Mucosa of rectum (tissue), 2 donors: ENCODE results near the gene TMEM61.

Source experiments
- H3K27ac ChIP-seq, 2 donors: one replicate each; pipeline ENCODE4 v1.7.0; 2013; ENCODE audit warnings: inconsistent platforms in 2 of 2, low read depth in 2 of 2, low read length in 2 of 2
- H3K27me3 ChIP-seq, 2 donors: one replicate each; pipeline ENCODE4 v1.7.0; 2013; ENCODE audit warnings: low read length in 2 of 2; ENCODE audit not compliant: control insufficient read depth in 2 of 2, insufficient read depth in 2 of 2
- H3K36me3 ChIP-seq, 2 donors: one replicate each; pipeline ENCODE4 v1.7.0; 2013; ENCODE audit warnings: low read length in 2 of 2; ENCODE audit not compliant: control insufficient read depth in 2 of 2, insufficient read depth in 2 of 2
- H3K4me1 ChIP-seq, 2 donors: one replicate each; pipeline ENCODE4 v1.7.0; 2013; ENCODE audit warnings: low read length in 2 of 2, mild to moderate bottlenecking in 1 of 2; ENCODE audit not compliant: control insufficient read depth in 2 of 2, insufficient read depth in 2 of 2
- H3K4me3 ChIP-seq, 2 donors: one replicate each; pipeline ENCODE4 v1.7.0; 2013; ENCODE audit warnings: low read length in 2 of 2
- H3K9ac ChIP-seq, 2 donors: one replicate each; pipeline ENCODE4 v1.7.0; 2013; ENCODE audit warnings: low read length in 2 of 2, low read depth in 1 of 2, mild to moderate bottlenecking in 1 of 2
- H3K9me3 ChIP-seq, 2 donors: one replicate each; pipeline ENCODE4 v1.7.0; 2013; ENCODE audit warnings: low read length in 2 of 2; ENCODE audit not compliant: control insufficient read depth in 2 of 2
- donor health status: healthy.
- donor health status: Normal muscosa, but diverticular disease.

The TMEM61 gene

DNA sequence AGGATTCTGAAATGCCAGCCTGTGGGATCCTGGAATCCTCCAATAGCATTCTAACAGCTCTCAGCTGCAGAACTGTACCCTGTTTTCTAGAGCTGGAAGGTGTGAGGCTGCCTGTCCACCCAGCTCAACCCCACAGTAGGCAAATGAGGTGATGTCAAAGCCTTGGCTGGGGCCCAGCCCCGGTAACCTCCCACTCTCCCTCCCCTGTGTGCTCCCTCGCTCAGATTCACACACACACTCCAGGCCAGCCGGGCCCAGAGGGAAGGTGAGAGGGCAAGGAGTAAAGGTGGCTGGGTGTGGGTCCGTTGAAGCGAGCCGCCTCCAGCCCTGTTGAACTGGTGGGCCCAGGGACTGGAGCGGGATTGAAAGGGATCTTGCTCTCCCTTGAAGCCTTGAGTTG, 18.2 kb downstream of the TMEM61 start, which contains the start of gene BSND:
Gene BSND, plus strand, starts transcription at position 257 of the 400 bp plus-strand sequence. CDS start 254 bp downstream, outside the sequence.
- Histone ChIP-seq H3K27me3 (peaks cover 12 to 15% of the 10 kb centered on the region in 2 donors), H3K4me1 (no peaks in the 10 kb centered on the region), H3K9ac (no peak within 1 kb of the TSS), H3K36me3 (no peaks in the 10 kb centered on the region), H3K27ac (no peak within 1 kb of the TSS), H3K4me3 (no peak within 1 kb of the TSS), H3K9me3 (no peaks in the 10 kb centered on the region)

DNA sequence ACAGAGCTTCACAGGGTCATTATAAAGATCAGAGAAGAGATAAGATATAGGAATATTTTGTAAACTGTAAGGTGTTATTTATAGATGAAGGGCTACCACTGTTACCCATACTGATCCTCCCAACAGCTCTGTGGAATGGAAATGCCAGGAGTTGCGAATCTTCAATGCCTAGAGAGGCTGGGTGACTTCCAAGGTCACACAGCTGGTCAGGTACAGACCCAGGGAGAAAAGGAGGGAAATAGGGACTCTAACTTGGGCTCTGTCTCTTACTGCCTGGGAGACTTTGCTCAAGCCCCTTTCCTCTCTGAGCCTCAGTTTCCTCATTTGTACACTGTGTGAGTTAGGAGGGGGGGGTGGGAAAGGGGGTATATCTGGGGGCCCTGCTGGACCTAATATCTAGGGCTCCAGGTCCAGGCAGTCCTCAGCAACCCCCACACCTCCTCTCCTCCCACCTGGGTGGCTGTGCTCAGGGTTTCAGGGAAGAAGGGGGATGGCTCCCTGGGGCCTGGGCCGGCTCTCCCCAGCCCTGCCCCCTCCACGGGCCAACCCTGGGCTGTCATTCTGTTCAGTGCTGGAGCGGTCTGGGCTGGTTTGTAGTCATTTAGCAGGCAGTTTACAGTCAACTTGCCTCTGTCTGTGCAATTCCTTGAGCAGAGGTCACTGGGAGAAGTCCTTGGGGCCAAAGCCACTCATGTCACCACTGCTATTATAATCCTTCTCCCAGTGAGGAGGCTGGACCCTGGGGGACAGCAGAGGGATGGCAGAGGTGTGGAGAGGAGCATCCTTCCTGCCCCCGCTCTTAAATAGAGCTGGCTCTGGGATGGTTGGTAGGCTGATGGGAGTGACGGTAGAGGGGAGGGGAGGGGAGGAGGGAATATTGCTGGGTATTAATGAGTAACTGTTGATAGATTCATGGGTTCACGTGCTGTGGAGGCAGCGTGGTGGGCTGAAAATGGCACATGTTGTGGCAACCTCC, 20.0 kb downstream of the TMEM61 start:
- H3K27me3 ChIP-seq, result peaks cover 10 to 15% of the 10 kb centered on the region in 2 donors
- H3K4me1 ChIP-seq, result no peaks in the 10 kb centered on the region
- H3K27ac ChIP-seq, result no peak overlapping the region
- H3K4me3 ChIP-seq, result no peak overlapping the region
- no peaks in the 10 kb centered on the region for H3K36me3 ChIP-seq
- no peaks in the 10 kb centered on the region for H3K9me3 ChIP-seq
- H3K9ac ChIP-seq, result no peak overlapping the region

- no peak overlapping the region for H3K27ac ChIP-seq
- H3K36me3 ChIP-seq, result no peaks in the 10 kb centered on the region
- H3K4me3 ChIP-seq, result no peak overlapping the region
- peaks cover 10 to 15% of the 10 kb centered on the region in 2 donors for H3K27me3 ChIP-seq
- H3K9ac ChIP-seq, result no peak overlapping the region
- H3K9me3 ChIP-seq, result no peaks in the 10 kb centered on the region
- no peaks in the 10 kb centered on the region for H3K4me1 ChIP-seq
Observed at GRCh38 chr1:55001311-55001710, 20.9 kb downstream of the TMEM61 start.

DNA sequence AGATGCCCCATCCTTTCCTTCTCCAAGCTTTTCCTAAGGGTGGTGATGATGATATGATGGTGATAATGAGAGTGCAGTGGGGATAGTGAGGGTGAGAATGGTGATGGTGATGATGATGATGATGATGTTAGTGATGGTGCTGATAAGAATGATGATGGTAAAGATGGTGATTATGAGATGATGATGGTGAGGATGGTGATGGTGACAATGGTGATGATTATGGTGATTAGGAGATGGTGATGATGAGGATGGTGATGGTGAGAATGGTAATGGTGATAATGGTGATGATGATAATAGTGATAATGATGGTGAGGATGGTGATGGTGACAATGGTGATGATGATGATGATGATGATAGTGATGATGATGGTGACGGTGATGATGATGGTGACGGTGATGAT, 22.3 kb downstream of the TMEM61 start:
- no peaks in the 10 kb centered on the region for H3K36me3 ChIP-seq

DNA sequence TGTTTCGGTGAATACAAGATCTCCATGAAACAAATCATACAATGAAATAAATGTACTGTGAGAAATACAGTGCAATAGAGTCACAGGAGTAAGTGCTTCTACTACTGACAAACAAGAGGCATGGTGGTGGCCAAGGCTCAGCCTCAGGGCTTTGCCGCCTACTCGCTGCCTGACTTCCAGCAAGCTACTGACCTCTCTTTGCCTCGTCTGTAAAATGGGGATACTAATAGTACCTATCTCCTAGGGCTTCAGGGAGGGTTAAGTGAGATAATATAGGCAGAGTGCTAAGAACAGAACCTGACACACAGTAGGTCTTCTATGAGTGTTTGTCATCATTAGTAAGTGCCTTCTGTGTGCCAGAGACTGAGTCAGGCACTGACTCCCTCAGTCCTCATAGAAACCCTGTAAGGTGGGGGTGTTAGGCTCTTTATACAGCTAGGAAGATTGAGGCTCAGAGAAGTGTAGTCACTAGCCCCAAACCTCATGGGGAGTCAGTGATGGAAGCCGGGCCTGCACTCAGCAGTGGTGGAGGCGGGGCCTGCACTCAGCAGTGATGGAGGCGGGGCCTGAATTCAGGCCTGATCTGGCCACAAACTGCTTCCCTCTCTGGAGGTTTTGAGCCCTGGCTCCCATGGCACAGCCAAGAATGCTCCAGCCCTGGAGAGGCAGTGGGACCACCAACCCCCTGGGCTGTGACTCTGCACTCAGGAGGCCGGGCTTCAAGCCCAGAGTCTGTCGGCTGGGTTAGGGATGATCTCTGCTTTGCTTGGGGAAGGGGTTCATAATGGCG, 25.1 kb downstream of the TMEM61 start:
- no peaks in the 10 kb centered on the region for H3K4me1 ChIP-seq
- H3K36me3 ChIP-seq, result no peaks in the 10 kb centered on the region
- no peaks in the 10 kb centered on the region for H3K9me3 ChIP-seq
- H3K9ac ChIP-seq, result no peak overlapping the region
- no peak overlapping the region for H3K27ac ChIP-seq
- H3K27me3 ChIP-seq, result no peaks in the 10 kb centered on the region
- H3K4me3 ChIP-seq, result no peak overlapping the region

More for the DNA sequence above, 22.3 kb downstream of the TMEM61 start:
- Histone ChIP-seq H3K4me3 (no peak overlapping the region), H3K4me1 (no peaks in the 10 kb centered on the region), H3K9me3 (no peaks in the 10 kb centered on the region), H3K27me3 (peaks cover 2 to 5% of the 10 kb centered on the region in 2 donors), H3K27ac (no peak overlapping the region), H3K9ac (no peak overlapping the region)

DNA sequence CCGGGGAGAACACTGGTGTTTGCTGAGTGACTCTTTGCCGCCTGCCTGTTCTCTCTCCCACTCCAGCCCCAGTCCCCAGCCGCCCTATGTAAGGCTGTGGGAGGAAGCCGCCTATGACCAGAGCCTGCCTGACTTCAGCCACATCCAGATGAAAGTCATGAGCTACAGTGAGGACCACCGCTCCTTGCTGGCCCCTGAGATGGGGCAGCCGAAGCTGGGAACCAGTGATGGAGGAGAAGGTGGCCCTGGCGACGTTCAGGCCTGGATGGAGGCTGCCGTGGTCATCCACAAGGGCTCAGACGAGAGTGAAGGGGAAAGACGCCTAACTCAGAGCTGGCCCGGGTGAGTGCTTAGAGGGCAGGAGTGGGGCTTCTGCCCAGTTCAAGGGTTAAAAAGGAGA, 26.5 kb downstream of the TMEM61 start:
- H3K4me3 ChIP-seq, result no peak overlapping the region
- no peaks in the 10 kb centered on the region for H3K27me3 ChIP-seq
- H3K27ac ChIP-seq, result no peak overlapping the region
- no peaks in the 10 kb centered on the region for H3K4me1 ChIP-seq
- no peak overlapping the region for H3K9ac ChIP-seq
- H3K9me3 ChIP-seq, result no peaks in the 10 kb centered on the region
- H3K36me3 ChIP-seq, result no peaks in the 10 kb centered on the region

GRCh38 chr1:55007625-55008024, 27.2 kb downstream of the TMEM61 start:
- H3K4me1 ChIP-seq, result no peaks in the 10 kb centered on the region
- H3K27me3 ChIP-seq, result no peaks in the 10 kb centered on the region
- no peaks in the 10 kb centered on the region for H3K36me3 ChIP-seq
- H3K9ac ChIP-seq, result no peak overlapping the region
- H3K4me3 ChIP-seq, result no peak overlapping the region
- H3K27ac ChIP-seq, result no peak overlapping the region
- no peaks in the 10 kb centered on the region for H3K9me3 ChIP-seq

- Histone ChIP-seq H3K36me3 (no peaks in the 10 kb centered on the region), H3K4me3 (no peak overlapping the region), H3K27ac (no peak overlapping the region), H3K27me3 (no peaks in the 10 kb centered on the region), H3K4me1 (no peaks in the 10 kb centered on the region), H3K9ac (no peak overlapping the region), H3K9me3 (no peaks in the 10 kb centered on the region)
Observed at GRCh38 chr1:55010194-55010886, 29.9 kb downstream of the TMEM61 start.

- Histone ChIP-seq H3K9ac (no peak overlapping the region), H3K4me3 (no peak overlapping the region), H3K9me3 (no peaks in the 10 kb centered on the region), H3K4me1 (no peaks in the 10 kb centered on the region), H3K36me3 (no peaks in the 10 kb centered on the region), H3K27me3 (peaks cover 0 to under 1% of the 10 kb centered on the region in 2 donors), H3K27ac (no peak overlapping the region)
Observed at GRCh38 chr1:55010887-55011217, 30.4 kb downstream of the TMEM61 start.
